ENCODE measurements around the gene MESP2.

Gene MESP2

GRCh38 chr15:89755701-89756100 is 20.4 kb upstream of the MESP2 start:
- DNase-seq (ENCODE audit: low spot score), result no peak

DNA sequence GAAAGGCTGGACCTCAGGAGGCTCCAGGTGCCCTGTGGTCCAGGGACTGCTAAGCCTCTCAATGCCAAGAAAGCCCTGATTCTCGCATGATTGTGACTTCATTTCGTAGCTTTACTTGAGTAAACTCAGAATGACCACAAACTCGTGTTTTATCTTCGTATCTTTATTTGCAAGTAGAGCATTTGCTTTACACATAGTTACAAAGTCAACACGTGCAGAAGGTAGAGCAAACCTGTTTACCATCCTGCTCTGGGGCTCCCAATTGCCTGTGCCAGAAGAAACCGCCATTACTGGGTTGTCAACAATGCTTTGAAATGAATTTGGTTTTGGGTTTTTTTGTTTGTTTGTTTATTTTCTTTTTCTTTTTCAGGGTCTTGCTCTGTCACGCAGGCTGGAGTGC is 19.2 kb upstream of the MESP2 start:
- no peak for DNase-seq (ENCODE audit: low spot score)

GRCh38 chr15:89758283-89758682 is 17.8 kb upstream of the MESP2 start:
- DNase-seq (ENCODE audit: low spot score), result no peak

- no peak for DNase-seq (ENCODE audit: low spot score)
These were observed 17.2 kb upstream of the MESP2 start for GRCh38 chr15:89758981-89759380.

DNA sequence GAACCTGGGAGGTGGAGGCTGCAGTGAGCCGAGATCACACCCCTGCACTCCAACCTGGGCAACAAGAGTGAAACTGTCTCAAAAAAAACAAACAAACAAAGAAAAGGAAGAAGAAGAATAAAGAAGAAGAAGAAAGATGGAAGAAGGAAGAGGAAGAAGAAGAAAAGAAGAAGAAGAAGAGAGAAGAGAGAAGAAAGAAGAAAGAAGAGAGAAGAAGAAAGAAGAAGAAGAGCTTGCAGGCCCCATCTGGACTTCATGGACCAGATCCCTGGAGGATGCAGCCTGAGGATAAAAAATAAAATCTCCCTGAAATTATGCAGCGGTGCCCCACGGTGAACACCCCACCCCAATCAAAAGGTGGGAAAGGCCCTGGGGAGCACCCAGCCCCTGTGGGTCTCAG is 16.3 kb upstream of the MESP2 start:
- no peak for DNase-seq (ENCODE audit: low spot score)

- DNase-seq (ENCODE audit: low spot score), result peak; percentile 90
These were observed 15.7 kb upstream of the MESP2 start for GRCh38 chr15:89760303-89761008.

DNA sequence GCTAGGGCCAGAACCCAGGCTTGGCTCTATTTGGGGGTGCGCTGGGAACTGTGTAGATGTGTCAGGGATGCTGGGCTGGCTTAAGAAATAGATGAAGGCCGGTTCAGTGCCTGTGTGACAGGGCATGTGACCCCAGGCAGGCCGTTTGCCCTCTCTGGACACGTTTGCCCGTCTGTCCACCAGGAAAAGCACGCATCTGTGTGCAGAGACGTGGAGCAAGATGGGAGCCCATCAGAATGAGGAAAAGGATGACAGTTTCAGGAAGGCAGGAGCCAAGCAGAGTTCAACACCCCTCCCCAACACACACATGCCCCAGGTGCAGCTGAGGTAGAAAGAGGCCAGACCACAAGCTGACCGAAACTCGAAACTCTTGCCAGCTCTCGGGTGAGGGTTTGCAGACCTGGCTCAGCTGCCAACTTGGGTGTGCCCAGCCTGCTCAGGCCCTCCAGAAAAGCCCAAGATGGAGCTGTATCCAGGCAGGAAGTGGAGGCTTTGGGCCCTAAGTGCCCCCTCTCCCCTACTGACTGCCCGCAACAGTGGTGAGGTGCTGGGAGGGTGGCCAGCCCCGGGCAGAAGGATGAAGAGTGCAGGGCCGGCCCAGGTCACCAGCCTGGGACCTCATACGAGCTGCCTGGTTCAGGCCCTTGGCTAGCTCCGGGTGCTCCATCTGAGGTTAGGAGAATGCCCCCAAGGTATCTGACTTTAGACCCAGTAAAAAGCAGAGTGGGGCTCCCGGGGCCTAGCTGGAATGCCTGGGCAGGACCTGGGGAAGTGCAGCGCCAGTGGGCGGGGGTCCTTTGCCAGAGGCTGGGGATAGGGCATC is 14.9 kb upstream of the MESP2 start:
- DNase-seq (ENCODE audit: low spot score), result no peak

GRCh38 chr15:89761929-89762328 is 14.2 kb upstream of the MESP2 start:
- no peak for DNase-seq (ENCODE audit: low spot score)

DNA sequence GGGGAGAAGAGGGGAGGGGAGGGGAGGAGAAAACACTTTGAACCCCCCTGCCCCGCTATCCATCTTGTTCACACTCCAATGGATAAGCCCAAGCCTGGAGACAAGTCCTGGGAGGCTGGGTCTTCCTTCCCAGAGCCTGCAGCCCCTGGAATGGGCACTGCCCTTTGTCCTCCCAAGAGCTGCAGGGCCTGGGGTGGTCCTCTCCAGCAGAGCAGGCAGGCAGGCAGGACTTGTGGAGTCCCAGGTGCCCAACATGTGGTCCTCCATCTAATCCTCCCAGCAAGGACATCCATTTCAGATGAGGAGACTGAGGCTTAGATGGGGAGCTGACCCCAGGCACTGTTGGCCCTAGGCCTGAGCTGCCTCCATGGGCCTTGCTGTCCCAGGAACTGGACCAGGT is 10.4 kb upstream of the MESP2 start:
- no peak for DNase-seq (ENCODE audit: low spot score)

DNA sequence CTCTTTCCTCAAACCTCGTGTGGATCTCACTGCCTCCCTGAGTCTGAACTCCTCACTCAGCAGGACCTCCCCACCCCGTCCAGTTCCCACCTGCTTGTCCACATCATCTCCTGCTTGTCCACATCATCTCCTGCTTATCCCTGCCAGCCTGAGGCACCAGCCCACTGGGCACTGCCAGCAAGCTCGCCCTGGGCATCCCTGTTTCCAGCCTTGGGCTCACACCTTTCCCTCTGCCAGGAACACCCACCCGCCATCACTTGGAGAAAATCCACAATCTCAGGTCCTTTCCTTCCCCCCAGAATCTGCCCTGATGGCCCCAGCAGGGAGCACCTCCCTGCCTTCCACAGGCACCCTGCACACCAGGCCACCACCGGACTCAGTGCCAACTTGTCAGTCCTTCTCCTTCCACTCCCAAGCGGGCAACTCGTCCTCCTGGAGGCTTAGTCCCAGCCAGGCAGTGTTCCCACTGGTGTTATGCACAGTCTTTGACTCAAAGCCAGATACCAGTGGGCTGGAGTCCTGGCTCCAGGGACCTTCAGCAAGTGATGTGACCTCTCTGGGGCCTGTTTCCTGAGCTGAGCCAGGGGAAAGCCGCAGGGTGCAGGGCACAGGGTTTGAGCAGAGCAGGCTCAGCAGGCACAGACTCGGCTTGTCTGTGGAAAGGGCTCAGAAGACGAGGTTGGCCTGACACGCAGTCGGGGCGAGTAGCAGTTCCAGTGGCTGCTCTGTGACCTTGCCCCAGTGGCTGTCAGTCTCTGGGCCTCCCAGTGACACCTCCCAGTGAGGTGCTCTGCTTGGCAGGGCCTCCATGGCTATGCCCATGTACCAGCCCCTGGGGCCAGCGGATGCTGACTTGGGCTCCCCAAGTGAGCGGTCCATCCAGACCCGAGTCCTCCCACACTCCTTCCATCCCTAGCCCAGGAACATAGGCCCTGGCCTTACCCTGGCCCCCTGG is 9.5 kb upstream of the MESP2 start:
- peak; percentile 11 for DNase-seq (ENCODE audit: low spot score)

DNA sequence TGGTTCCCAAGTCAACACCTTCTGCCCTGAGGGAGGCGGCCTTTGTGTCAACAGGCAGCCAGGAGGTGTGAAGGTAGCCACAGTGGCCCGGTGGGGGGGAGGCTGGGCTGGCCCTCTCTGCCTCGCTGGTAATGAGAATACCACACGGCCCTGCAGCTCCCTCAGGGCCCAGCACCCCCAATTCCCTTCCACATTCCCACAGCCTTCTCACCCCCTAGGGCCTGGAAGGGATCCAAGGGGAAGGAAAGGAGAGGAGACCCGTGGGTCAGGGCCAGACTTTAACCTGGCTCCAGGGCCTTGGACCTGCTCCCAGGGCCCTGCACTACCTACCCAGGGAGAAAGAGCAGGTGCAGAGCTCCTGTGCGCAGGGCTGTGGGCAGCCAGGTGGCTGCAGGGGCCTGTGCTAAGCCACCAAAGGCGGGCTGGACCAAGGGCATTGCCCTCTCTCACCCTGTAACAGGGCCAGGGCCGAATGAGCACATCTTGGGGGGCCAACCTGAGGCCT is 8.7 kb upstream of the MESP2 start:
- peak; percentile 30 for DNase-seq (ENCODE audit: low spot score)

DNA sequence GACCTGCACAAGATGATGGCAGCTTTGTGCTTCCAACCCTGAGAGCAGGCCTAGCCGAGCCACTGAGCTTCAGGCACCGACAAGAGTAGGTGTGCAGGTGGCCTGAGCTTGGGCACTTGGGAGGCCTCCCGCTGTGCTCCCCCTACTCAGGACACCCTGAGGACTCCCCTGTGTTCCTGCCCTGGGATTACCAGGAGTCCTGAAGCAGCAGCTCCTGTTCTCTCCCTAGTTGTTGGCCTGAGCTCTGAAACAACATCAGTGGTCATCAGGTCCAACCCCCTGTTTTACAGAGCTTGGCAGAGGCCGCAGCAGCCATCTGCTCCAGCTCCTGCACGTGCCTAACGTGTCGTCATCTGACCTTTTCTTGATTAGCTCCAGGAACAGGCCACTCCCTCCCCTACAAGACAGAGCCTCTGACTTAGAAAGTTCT is 8.0 kb upstream of the MESP2 start:
- no peak for DNase-seq (ENCODE audit: low spot score)

DNA sequence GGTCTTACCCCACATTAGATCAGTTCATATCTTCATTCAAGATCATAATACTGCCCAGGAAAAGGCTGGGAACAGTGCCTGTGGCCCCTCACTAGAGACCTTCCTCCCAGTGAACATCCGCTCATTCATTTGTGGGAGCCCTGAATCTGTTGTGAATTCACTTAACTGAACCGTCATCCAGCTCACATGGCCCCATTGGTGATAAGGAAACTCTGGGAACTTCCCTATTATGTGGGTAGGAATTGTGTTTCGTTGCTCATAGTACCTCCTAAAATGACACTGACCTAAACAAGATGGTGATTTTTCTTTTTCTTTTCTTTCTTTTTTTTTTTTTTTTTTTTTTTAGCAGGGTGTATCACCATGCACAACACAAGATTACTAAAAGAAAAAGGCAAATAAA is 6.8 kb upstream of the MESP2 start:
- DNase-seq (ENCODE audit: low spot score), result no peak

DNA sequence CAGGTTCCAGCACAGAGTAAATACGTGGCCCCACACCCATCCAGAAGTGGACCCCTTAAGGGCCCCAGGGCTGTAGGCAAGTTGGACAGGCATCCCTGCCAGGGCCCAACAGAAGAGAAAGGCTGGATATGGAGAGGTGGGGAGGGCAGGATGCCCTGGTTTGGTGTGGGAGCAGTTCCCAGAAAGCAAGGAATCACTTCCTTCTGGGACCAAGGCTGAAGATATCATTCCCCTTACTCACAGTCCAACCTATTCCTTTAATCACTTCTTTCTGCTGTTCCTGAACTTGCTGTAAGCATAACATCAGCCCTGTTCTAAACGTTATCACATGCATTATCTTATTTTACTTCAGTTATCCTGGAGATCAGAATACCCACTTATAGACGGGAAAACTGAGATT is 6.1 kb upstream of the MESP2 start:
- no peak for DNase-seq (ENCODE audit: low spot score)

DNA sequence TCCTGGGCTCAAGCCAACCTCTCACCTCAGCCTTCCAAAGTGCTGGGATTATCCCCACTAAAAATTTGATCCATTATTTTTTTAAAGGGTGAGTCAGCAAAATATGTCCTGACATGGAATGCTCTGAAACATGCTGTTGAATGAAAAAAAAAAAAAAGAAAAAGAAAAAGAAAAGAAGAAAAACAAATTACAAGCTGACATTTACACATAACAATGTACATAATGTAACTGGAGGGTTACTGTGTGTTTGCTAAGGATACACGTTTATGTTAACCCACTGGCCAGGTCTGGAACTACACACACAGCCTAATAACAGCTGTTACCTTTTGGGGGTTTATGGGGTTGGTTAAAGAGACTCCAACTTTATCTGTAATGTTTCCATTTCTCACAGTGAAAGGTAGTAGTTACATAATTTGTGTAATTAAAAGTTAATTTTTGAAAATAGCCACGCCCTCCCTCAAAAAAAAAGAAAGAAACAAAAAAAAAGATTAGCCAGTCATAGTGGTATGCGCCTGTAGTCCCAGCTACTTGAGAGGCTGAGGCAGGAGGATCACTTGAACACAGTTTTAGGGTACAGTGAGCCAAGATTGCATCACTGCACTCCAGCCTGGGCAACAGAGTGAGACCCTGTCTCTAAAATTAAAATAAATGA is 3.1 kb upstream of the MESP2 start:
- DNase-seq (ENCODE audit: low spot score), result peak; percentile 38

GRCh38 chr15:89774492-89774891 is 1.6 kb upstream of the MESP2 start:
- DNase-seq (ENCODE audit: low spot score), result no peak

DNA sequence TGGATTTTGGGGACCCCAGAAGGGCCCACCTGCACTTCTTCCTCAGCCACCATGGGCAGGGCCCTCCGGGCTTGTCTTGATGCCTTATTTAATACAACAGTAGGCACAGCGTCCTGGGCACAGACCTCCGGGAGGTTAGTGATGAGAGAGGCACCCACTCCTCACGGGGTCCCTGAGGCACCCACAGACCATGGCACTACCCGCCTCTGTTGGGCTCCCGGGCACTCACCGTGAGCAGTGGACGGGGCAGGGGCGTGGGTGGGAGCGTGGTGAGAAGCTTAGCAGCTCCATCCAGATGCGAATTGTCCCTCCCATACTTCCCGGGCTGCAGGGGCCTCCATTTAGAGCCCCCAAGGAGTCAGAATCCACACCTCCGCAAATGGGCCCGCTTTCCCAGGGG is 317 bp upstream of the MESP2 start:
- DNase-seq (ENCODE audit: low spot score), result no peak

- DNase-seq (ENCODE audit: low spot score), result peak; percentile 5
These were observed 1.1 kb downstream of the MESP2 start for GRCh38 chr15:89777073-89777751.

GRCh38 chr15:89777782-89778380 is 1.7 kb downstream of the MESP2 start:
- no peak for DNase-seq (ENCODE audit: low spot score)

GRCh38 chr15:89778861-89779260 is 2.7 kb downstream of the MESP2 start:
- DNase-seq (ENCODE audit: low spot score), result no peak

GRCh38 chr15:89780601-89781000 is 4.5 kb downstream of the MESP2 start:
- DNase-seq (ENCODE audit: low spot score), result peak; percentile 0
